T-helper 2 cell treated with Interferon-gamma antibody and Interleukin-4, amounts not matched to agents 5 μg/mL and 100 μg/mL, for 36 hours (primary cell): ENCODE measurements around the gene SUMF2.
"Not testable (repeated sequence)": the region's sequence is repeated elsewhere in the genome, so short reads cannot be mapped to it uniquely, and the experiment has no call there.

Source experiments
- DNase-seq: peaks from one replicate; pipeline ENCODE4 v3.0.0; 2021; ENCODE audit warnings: low spot score
- H3K27ac Mint-ChIP-seq: one replicate; pipeline ENCODE4 v1.8.0; 2021; ENCODE audit warnings: mild to moderate bottlenecking, mixed read lengths
- H3K27me3 Mint-ChIP-seq: one replicate; pipeline ENCODE4 v1.8.0; 2021; ENCODE audit warnings: low read depth, mixed read lengths
- H3K36me3 Mint-ChIP-seq: one replicate; pipeline ENCODE4 v1.8.0; 2021; ENCODE audit warnings: low read depth, mixed read lengths
- H3K4me1 Mint-ChIP-seq: one replicate; pipeline ENCODE4 v1.8.0; 2021; ENCODE audit warnings: low read depth, mixed read lengths
- H3K4me3 Mint-ChIP-seq: one replicate; pipeline ENCODE4 v1.8.0; 2022; ENCODE audit warnings: mild to moderate bottlenecking, moderate library complexity, mixed read lengths
- H3K9me3 Mint-ChIP-seq: one replicate; pipeline ENCODE4 v1.8.0; 2021; ENCODE audit warnings: mixed read lengths

The SUMF2 gene

GRCh38 chr7:56063882-56064625 lies at the start of gene SUMF2:
Gene SUMF2 (plus strand): TSS chr7:56064286. CDS start chr7:56064312, 26 bp downstream.
- Mint-ChIP-seq H3K4me1 (peaks cover 27% of the 10 kb centered on the region), H3K27ac (peak within 1 kb of the TSS; percentile 92), H3K4me3 (peak within 1 kb of the TSS; percentile 94), H3K9me3 (no peaks in the 10 kb centered on the region), H3K27me3 (no peaks in the 10 kb centered on the region), H3K36me3 (peaks cover 55% of the 10 kb centered on the region)
- peak; percentile 92 for DNase-seq

GRCh38 chr7:56017015-56017414 lies 47.1 kb upstream of the SUMF2 start:
- peaks cover 27% of the 10 kb centered on the region for H3K36me3 Mint-ChIP-seq
- not testable (repeated sequence) for H3K4me3 Mint-ChIP-seq, H3K4me1 Mint-ChIP-seq, H3K9me3 Mint-ChIP-seq, H3K27me3 Mint-ChIP-seq, DNase-seq, H3K27ac Mint-ChIP-seq

- H3K4me3 Mint-ChIP-seq, result no peak overlapping the region
- DNase-seq, result no peak
- H3K9me3 Mint-ChIP-seq, result no peaks in the 10 kb centered on the region
- H3K36me3 Mint-ChIP-seq, result peaks cover 20% of the 10 kb centered on the region
- H3K27ac Mint-ChIP-seq, result no peak overlapping the region
- H3K4me1 Mint-ChIP-seq, result no peaks in the 10 kb centered on the region
- H3K27me3 Mint-ChIP-seq, result no peaks in the 10 kb centered on the region
Measured at GRCh38 chr7:56019501-56019900, 44.6 kb upstream of the SUMF2 start.

- no peak overlapping the region for H3K27ac Mint-ChIP-seq
- H3K9me3 Mint-ChIP-seq, result no peaks in the 10 kb centered on the region
- no peak for DNase-seq
- H3K4me3 Mint-ChIP-seq, result no peak overlapping the region
- no peaks in the 10 kb centered on the region for H3K27me3 Mint-ChIP-seq
- H3K4me1 Mint-ChIP-seq, result no peaks in the 10 kb centered on the region
- peaks cover 26% of the 10 kb centered on the region for H3K36me3 Mint-ChIP-seq
Measured at GRCh38 chr7:56023500-56023899, 40.6 kb upstream of the SUMF2 start.

GRCh38 chr7:56026538-56026937 lies 37.5 kb upstream of the SUMF2 start:
- no peak for DNase-seq
- H3K9me3 Mint-ChIP-seq, result no peaks in the 10 kb centered on the region
- no peak overlapping the region for H3K4me3 Mint-ChIP-seq
- H3K27ac Mint-ChIP-seq, result no peak overlapping the region
- peaks cover 18% of the 10 kb centered on the region for H3K36me3 Mint-ChIP-seq
- H3K4me1 Mint-ChIP-seq, result peaks cover under 1% of the 10 kb centered on the region
- H3K27me3 Mint-ChIP-seq, result no peaks in the 10 kb centered on the region

GRCh38 chr7:56028942-56029630 lies 35.0 kb upstream of the SUMF2 start:
- no peak overlapping the region for H3K4me3 Mint-ChIP-seq
- H3K36me3 Mint-ChIP-seq, result peaks cover 19% of the 10 kb centered on the region
- DNase-seq, result no peak
- H3K27me3 Mint-ChIP-seq, result no peaks in the 10 kb centered on the region
- H3K9me3 Mint-ChIP-seq, result no peaks in the 10 kb centered on the region
- H3K27ac Mint-ChIP-seq, result no peak overlapping the region
- peaks cover 11% of the 10 kb centered on the region for H3K4me1 Mint-ChIP-seq

- no peaks in the 10 kb centered on the region for H3K27me3 Mint-ChIP-seq
- H3K4me1 Mint-ChIP-seq, result peaks cover 11% of the 10 kb centered on the region
- no peak overlapping the region for H3K4me3 Mint-ChIP-seq
Measured at GRCh38 chr7:56030340-56030739, 33.7 kb upstream of the SUMF2 start.

GRCh38 chr7:56031556-56031955 lies 32.5 kb upstream of the SUMF2 start:
- peaks cover 13% of the 10 kb centered on the region for H3K36me3 Mint-ChIP-seq
- H3K4me1 Mint-ChIP-seq, result peaks cover 11% of the 10 kb centered on the region
- peak overlapping the region; percentile 3 for H3K27ac Mint-ChIP-seq
- DNase-seq, H3K9me3 Mint-ChIP-seq, H3K27me3 Mint-ChIP-seq: not testable (repeated sequence)
- H3K4me3 Mint-ChIP-seq, result peak overlapping the region; percentile 35

More at GRCh38 chr7:56030340-56030739, 33.7 kb upstream of the SUMF2 start:
- no peak overlapping the region for H3K27ac Mint-ChIP-seq
- no peaks in the 10 kb centered on the region for H3K9me3 Mint-ChIP-seq
- peaks cover 15% of the 10 kb centered on the region for H3K36me3 Mint-ChIP-seq
- DNase-seq, result no peak

- peak overlapping the region; percentile 7 for H3K4me3 Mint-ChIP-seq
- H3K9me3 Mint-ChIP-seq, H3K27ac Mint-ChIP-seq, H3K27me3 Mint-ChIP-seq, DNase-seq: not testable (repeated sequence)
- peaks cover 11% of the 10 kb centered on the region for H3K4me1 Mint-ChIP-seq
- peaks cover 10% of the 10 kb centered on the region for H3K36me3 Mint-ChIP-seq
Measured at GRCh38 chr7:56032578-56032977, 31.5 kb upstream of the SUMF2 start.

- peaks cover 10% of the 10 kb centered on the region for H3K36me3 Mint-ChIP-seq
- peaks cover 11% of the 10 kb centered on the region for H3K4me1 Mint-ChIP-seq
- peak; percentile 74 for DNase-seq
- H3K27ac Mint-ChIP-seq, result peak overlapping the region; percentile 79
- no peaks in the 10 kb centered on the region for H3K27me3 Mint-ChIP-seq
- peak overlapping the region; percentile 85 for H3K4me3 Mint-ChIP-seq
- no peaks in the 10 kb centered on the region for H3K9me3 Mint-ChIP-seq
Measured at GRCh38 chr7:56033671-56034432, 30.2 kb upstream of the SUMF2 start.

GRCh38 chr7:56040730-56041129 lies 23.4 kb upstream of the SUMF2 start:
- Mint-ChIP-seq H3K9me3 (no peaks in the 10 kb centered on the region), H3K4me1 (no peaks in the 10 kb centered on the region), H3K27ac (no peak overlapping the region), H3K27me3 (no peaks in the 10 kb centered on the region), H3K36me3 (peaks cover 5% of the 10 kb centered on the region), H3K4me3 (no peak overlapping the region)
- no peak for DNase-seq

GRCh38 chr7:56045758-56046157 lies 18.3 kb upstream of the SUMF2 start:
- not testable (repeated sequence) for H3K9me3 Mint-ChIP-seq, H3K4me3 Mint-ChIP-seq, H3K36me3 Mint-ChIP-seq, H3K4me1 Mint-ChIP-seq, H3K27ac Mint-ChIP-seq, DNase-seq, H3K27me3 Mint-ChIP-seq

GRCh38 chr7:56046721-56047445 lies 17.2 kb upstream of the SUMF2 start:
- H3K27ac Mint-ChIP-seq, result no peak overlapping the region
- no peaks in the 10 kb centered on the region for H3K9me3 Mint-ChIP-seq
- H3K27me3 Mint-ChIP-seq, result no peaks in the 10 kb centered on the region
- no peak for DNase-seq
- no peak overlapping the region for H3K4me3 Mint-ChIP-seq
- H3K36me3 Mint-ChIP-seq, result peaks cover 1% of the 10 kb centered on the region
- H3K4me1 Mint-ChIP-seq, result peaks cover 8% of the 10 kb centered on the region
